HG03571 (cell line): ENCODE measurements around the gene IRX5.

Experiments used
- ATAC-seq: cut with Tn5 transposase; IDR thresholded peaks from one replicate; pipeline ENCODE4 v1.9.1; 2021; ENCODE audit not compliant: unreplicated experiment

The IRX5 gene

GRCh38 chr16:54930005-54930868 lies at the start of gene IRX5:
Gene IRX5 (plus strand): TSS chr16:54930865. CDS start chr16:54931199, 334 bp downstream.
- peak; percentile 25 for ATAC-seq

GRCh38 chr16:54882556-54882955 lies 48.1 kb upstream of the IRX5 start:
- no peak for ATAC-seq

GRCh38 chr16:54883358-54883757 lies 47.3 kb upstream of the IRX5 start:
- ATAC-seq = no peak

GRCh38 chr16:54886078-54886477 lies 44.6 kb upstream of the IRX5 start:
- ATAC-seq = no peak

- ATAC-seq = no peak
Observed at GRCh38 chr16:54890381-54890780, 40.3 kb upstream of the IRX5 start.

GRCh38 chr16:54891346-54891745 lies 39.3 kb upstream of the IRX5 start:
- ATAC-seq = no peak

GRCh38 chr16:54892981-54893380 lies 37.7 kb upstream of the IRX5 start:
- no peak for ATAC-seq

- no peak for ATAC-seq
Observed at GRCh38 chr16:54897930-54898329, 32.7 kb upstream of the IRX5 start.

- ATAC-seq = no peak
Observed at GRCh38 chr16:54901606-54902005, 29.1 kb upstream of the IRX5 start.

- no peak for ATAC-seq
Observed at GRCh38 chr16:54903047-54903446, 27.6 kb upstream of the IRX5 start.

GRCh38 chr16:54911079-54911478 lies 19.6 kb upstream of the IRX5 start:
- no peak for ATAC-seq

- ATAC-seq = no peak
Observed at GRCh38 chr16:54912720-54913119, 17.9 kb upstream of the IRX5 start.

GRCh38 chr16:54921206-54921824 lies 9.3 kb upstream of the IRX5 start:
- no peak for ATAC-seq

- no peak for ATAC-seq
Observed at GRCh38 chr16:54923055-54923473, 7.6 kb upstream of the IRX5 start.

GRCh38 chr16:54923988-54924387 lies 6.7 kb upstream of the IRX5 start:
- ATAC-seq = no peak

- ATAC-seq = no peak
Observed at GRCh38 chr16:54926166-54926838, 4.4 kb upstream of the IRX5 start.

- ATAC-seq = no peak
Observed at GRCh38 chr16:54927125-54928015, 3.3 kb upstream of the IRX5 start.

- no peak for ATAC-seq
Observed at GRCh38 chr16:54928016-54928356, 2.7 kb upstream of the IRX5 start.

- peak; percentile 47 for ATAC-seq
Observed at GRCh38 chr16:54928411-54929089, 2.1 kb upstream of the IRX5 start.
